Measurements from ENCODE around the gene DIPK1B.
A peak's percentile ranks its signal among the peaks of the same experiment; 100 is the strongest.
"Not testable (repeated sequence)": the region's sequence is repeated elsewhere in the genome, so short reads cannot be mapped to it uniquely, and the experiment has no call there.

Gene DIPK1B

DNA sequence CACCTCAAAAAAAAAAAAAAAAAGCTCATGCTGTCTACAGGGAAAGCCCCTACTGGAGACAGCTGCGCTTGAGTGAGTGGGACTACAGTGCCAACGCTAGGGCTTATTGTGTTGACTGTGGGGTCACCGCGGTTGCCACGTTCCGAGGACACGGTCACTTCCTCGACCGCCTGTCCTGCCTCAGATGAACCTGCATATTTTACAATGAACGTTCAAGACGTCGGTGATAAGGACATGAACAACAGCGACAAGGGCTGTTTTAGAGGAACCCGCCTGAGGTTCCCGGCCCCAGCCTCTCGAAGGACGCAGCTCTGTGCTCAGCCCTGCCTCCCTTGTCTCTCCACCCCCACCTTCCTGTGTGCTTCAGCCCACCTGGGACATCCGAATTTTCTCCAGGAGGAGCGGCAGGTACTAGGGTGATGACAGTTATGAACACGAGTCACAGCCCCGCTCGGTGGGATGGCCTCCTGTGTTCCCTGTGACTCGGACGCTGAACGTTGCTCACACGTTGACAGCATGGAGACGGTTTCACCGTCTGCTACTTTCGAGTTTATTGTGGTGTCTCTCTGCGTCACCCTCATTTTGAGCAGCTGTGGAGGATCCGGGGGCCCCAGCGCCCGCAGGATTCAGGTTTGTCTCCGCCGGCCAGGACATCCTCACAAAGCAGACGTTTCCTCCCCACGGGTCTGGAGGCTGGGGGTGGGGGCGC is 11.3 kb upstream of the DIPK1B start:
- no peaks in the 10 kb centered on the region for H3F3A ChIP-seq (ENCODE audit: control insufficient read depth, insufficient read depth)
- no peaks in the 10 kb centered on the region for H3K79me2 ChIP-seq (ENCODE audit: control insufficient read depth, low read length)
- H3K27me3 ChIP-seq (ENCODE audit: control insufficient read depth, low read length): peaks cover 26% of the 10 kb centered on the region
- no peaks in the 10 kb centered on the region for H3K9me2 ChIP-seq (replicated peaks; ENCODE audit: control insufficient read depth, low read length)
- H3K27ac ChIP-seq (ENCODE audit: low read depth, low read length): peak overlapping the region; percentile 36; the same call in 1 of the 2 replicates
- no peak for TF ChIP-seq EZH2phosphoT487 (IDR thresholded peaks at IDR 0.05; ENCODE audit: borderline replicate concordance, low read length)
- TF ChIP-seq, protein P1, sequence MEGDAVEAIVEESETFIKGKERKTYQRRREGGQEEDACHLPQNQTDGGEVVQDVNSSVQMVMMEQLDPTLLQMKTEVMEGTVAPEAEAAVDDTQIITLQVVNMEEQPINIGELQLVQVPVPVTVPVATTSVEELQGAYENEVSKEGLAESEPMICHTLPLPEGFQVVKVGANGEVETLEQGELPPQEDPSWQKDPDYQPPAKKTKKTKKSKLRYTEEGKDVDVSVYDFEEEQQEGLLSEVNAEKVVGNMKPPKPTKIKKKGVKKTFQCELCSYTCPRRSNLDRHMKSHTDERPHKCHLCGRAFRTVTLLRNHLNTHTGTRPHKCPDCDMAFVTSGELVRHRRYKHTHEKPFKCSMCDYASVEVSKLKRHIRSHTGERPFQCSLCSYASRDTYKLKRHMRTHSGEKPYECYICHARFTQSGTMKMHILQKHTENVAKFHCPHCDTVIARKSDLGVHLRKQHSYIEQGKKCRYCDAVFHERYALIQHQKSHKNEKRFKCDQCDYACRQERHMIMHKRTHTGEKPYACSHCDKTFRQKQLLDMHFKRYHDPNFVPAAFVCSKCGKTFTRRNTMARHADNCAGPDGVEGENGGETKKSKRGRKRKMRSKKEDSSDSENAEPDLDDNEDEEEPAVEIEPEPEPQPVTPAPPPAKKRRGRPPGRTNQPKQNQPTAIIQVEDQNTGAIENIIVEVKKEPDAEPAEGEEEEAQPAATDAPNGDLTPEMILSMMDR (IDR thresholded peaks at IDR 0.05; ENCODE audit: low read depth, low read length, poor library complexity, severe bottlenecking): peak; percentile 9
- peak overlapping the region; percentile 68 for H3K4me2 ChIP-seq (ENCODE audit: low read length)
- peak overlapping the region; percentile 61 for H3K4me3 ChIP-seq (ENCODE audit: low read length)
- H3K4me1 ChIP-seq (ENCODE audit: control insufficient read depth, low read length): peaks cover 64% of the 10 kb centered on the region
- H4K20me1 ChIP-seq (ENCODE audit: control insufficient read depth, insufficient read depth, low read depth, low read length): no peaks in the 10 kb centered on the region
- H3K36me3 ChIP-seq (ENCODE audit: control insufficient read depth, low read length): no peaks in the 10 kb centered on the region
- H3K9me3 ChIP-seq (ENCODE audit: control insufficient read depth, insufficient read depth, low read length): no peaks in the 10 kb centered on the region

DNA sequence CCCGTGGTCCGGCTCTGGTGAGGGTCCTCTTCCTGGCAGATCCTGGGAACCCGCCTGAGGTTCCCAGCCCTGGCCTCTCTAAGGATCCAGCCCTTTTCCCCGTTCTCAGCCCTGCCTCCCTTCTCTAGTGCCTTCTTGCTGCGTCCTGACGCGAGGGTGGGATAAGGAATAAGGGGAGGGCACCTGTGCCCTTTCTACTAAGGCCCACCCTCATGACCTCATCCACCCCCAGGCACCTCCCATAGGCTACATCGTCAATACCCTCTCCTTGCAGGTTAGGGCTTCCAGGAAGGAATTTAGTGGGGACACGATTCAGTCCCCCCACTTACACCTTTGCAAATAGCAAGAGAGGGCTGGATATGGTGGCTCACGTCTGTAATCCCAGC is 10.7 kb upstream of the DIPK1B start:
- peak overlapping the region; percentile 36; the same call in 1 of the 2 replicates for H3K27ac ChIP-seq (ENCODE audit: low read depth, low read length)
- no peaks in the 10 kb centered on the region for H3K9me3 ChIP-seq (ENCODE audit: control insufficient read depth, insufficient read depth, low read length)
- no peaks in the 10 kb centered on the region for H4K20me1 ChIP-seq (ENCODE audit: control insufficient read depth, insufficient read depth, low read depth, low read length)
- no peaks in the 10 kb centered on the region for H3K79me2 ChIP-seq (ENCODE audit: control insufficient read depth, low read length)
- no peaks in the 10 kb centered on the region for H3K36me3 ChIP-seq (ENCODE audit: control insufficient read depth, low read length)
- H3K9me2 ChIP-seq (replicated peaks; ENCODE audit: control insufficient read depth, low read length): no peaks in the 10 kb centered on the region
- peaks cover 22% of the 10 kb centered on the region for H3K27me3 ChIP-seq (ENCODE audit: control insufficient read depth, low read length)
- H3K4me3 ChIP-seq (ENCODE audit: low read length): peak overlapping the region; percentile 61
- peak overlapping the region; percentile 68 for H3K4me2 ChIP-seq (ENCODE audit: low read length)
- peaks cover 59% of the 10 kb centered on the region for H3K4me1 ChIP-seq (ENCODE audit: control insufficient read depth, low read length)
- TF ChIP-seq, protein P1 (IDR thresholded peaks at IDR 0.05; ENCODE audit: low read depth, low read length, poor library complexity, severe bottlenecking): no peak
- TF ChIP-seq EZH2phosphoT487 (IDR thresholded peaks at IDR 0.05; ENCODE audit: borderline replicate concordance, low read length): no peak
- H3F3A ChIP-seq (ENCODE audit: control insufficient read depth, insufficient read depth): no peaks in the 10 kb centered on the region

DNA sequence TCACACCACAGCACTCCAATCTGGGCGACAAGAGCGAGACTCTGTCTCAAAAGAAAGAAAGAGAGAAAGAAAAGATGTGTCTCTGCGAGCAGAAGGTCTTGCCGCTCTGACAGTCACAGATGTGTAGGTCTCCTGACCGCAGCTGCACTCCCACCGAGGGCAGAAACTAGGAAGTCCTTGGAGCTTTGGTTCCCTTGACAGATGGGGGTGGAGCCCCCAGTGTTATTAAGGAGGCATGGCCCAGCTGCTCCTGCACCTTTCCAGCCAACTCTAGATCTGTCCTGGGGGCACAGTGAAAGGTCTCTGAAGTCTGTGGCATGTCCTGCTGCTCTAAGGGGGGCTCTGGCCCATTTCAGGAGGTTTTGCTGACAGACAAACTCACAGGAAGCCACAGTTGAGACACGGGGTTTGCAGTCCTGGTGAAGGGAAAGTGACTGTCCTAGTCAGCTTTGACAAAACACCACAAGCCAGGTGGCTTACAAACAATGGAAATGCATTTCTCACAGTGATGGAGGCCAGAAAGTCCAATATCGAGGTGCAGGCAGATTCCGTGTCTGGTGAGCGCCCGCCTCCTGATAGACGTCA is 9.0 kb upstream of the DIPK1B start:
- peak overlapping the region; percentile 59 for H3K4me2 ChIP-seq (ENCODE audit: low read length)
- peak overlapping the region; percentile 43 for H3K4me3 ChIP-seq (ENCODE audit: low read length)
- H3K9me2 ChIP-seq (replicated peaks; ENCODE audit: control insufficient read depth, low read length): no peaks in the 10 kb centered on the region
- H3K36me3 ChIP-seq (ENCODE audit: control insufficient read depth, low read length): no peaks in the 10 kb centered on the region
- H3K27me3 ChIP-seq (ENCODE audit: control insufficient read depth, low read length): peaks cover 29% of the 10 kb centered on the region
- no peaks in the 10 kb centered on the region for H3K9me3 ChIP-seq (ENCODE audit: control insufficient read depth, insufficient read depth, low read length)
- H4K20me1 ChIP-seq (ENCODE audit: control insufficient read depth, insufficient read depth, low read depth, low read length): no peaks in the 10 kb centered on the region
- H3F3A ChIP-seq (ENCODE audit: control insufficient read depth, insufficient read depth): no peaks in the 10 kb centered on the region
- no peaks in the 10 kb centered on the region for H3K79me2 ChIP-seq (ENCODE audit: control insufficient read depth, low read length)
- H3K4me1 ChIP-seq (ENCODE audit: control insufficient read depth, low read length): peaks cover 45% of the 10 kb centered on the region
- H3K27ac ChIP-seq (ENCODE audit: low read depth, low read length): peak overlapping the region; percentile 26
- TF ChIP-seq, protein P1 (IDR thresholded peaks at IDR 0.05; ENCODE audit: low read depth, low read length, poor library complexity, severe bottlenecking): no peak
- no peak for TF ChIP-seq EZH2phosphoT487 (IDR thresholded peaks at IDR 0.05; ENCODE audit: borderline replicate concordance, low read length)

DNA sequence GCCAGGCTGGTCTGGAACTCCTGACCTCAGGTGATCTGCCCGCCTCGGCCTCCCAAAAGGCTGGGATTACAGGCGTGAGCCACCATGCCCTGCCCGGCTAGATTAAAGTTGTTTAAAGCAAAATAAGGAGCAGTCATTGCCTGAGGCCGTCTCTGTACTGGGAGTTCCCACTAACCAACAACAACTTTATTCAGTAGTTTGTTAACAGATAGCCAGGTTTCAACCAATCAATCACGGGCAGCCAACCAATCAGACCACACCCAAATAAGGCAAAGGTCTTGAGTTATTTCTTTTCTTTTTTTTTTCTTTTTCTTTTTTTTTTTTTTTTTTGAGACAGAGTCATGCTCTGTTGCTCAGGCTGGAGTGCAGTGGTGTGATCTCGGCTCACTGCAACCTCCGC is 7.6 kb upstream of the DIPK1B start:
- H3K79me2 ChIP-seq (ENCODE audit: control insufficient read depth, low read length); H3K36me3 ChIP-seq (ENCODE audit: control insufficient read depth, low read length); H3K4me2 ChIP-seq (ENCODE audit: low read length): not testable (repeated sequence)

More for the DNA sequence above, 7.6 kb upstream of the DIPK1B start:
- not testable (repeated sequence) for H3K27ac ChIP-seq (ENCODE audit: low read depth, low read length); H3K4me3 ChIP-seq (ENCODE audit: low read length); H3F3A ChIP-seq (ENCODE audit: control insufficient read depth, insufficient read depth); H3K9me2 ChIP-seq (replicated peaks; ENCODE audit: control insufficient read depth, low read length); H4K20me1 ChIP-seq (ENCODE audit: control insufficient read depth, insufficient read depth, low read depth, low read length); H3K9me3 ChIP-seq (ENCODE audit: control insufficient read depth, insufficient read depth, low read length)
- Histone ChIP-seq H3K4me1 (ENCODE audit: control insufficient read depth, low read length) (peaks cover 42% of the 10 kb centered on the region), H3K27me3 (ENCODE audit: control insufficient read depth, low read length) (peaks cover 29% of the 10 kb centered on the region)
